Heart right ventricle (tissue), 16 donors: ENCODE data around the gene CDK6. TPM values are rescaled to one million over a fixed set of nuclear protein-coding genes. Genes with fewer than 3 reads are reported as not detected.
"Not testable (repeated sequence)": the region's sequence is repeated elsewhere in the genome, so short reads cannot be mapped to it uniquely, and the experiment has no call there.

Experiments used
- ATAC-seq, 8 donors: fragments of 200-7000 bp; cut with Tn5 transposase; one replicate each; pipeline ENCODE4 v1.9.1; 2020; ENCODE audit warnings: mild to moderate bottlenecking in 8 of 8, moderate library complexity in 8 of 8, moderate number of reproducible peaks in 1 of 8
- DNase-seq, 2 donors: peaks; one replicate each; pipeline ENCODE4 v3.0.0-alpha.2; 2020
- H3K27ac ChIP-seq, 10 donors: fragments of 200-600 bp; sonication (generic) in 2 of 10; one replicate each; pipeline versions ENCODE4 v1.5.0 to v1.8.0; 2020 to 2022; ENCODE audit warnings: mild to moderate bottlenecking in 3 of 10
- H3K27me3 ChIP-seq, 7 donors: fragments of 200-600 bp; one replicate each; pipeline ENCODE4 v1.8.0; 2021 to 2022; ENCODE audit warnings: mild to moderate bottlenecking in 2 of 7
- H3K36me3 ChIP-seq, 9 donors: fragments of 200-600 bp; sonication (generic) in 1 of 9; one replicate each; pipeline versions ENCODE4 v1.5.0 to v1.8.0; 2020 to 2022; ENCODE audit warnings: mild to moderate bottlenecking in 2 of 9
- H3K4me1 ChIP-seq, 9 donors: fragments of 200-600 bp; sonication (generic) in 1 of 9; one replicate each; pipeline versions ENCODE4 v1.5.0 to v1.8.0; 2020 to 2022; ENCODE audit warnings: mild to moderate bottlenecking in 4 of 9
- H3K4me3 ChIP-seq, 10 donors: fragments of 200-600 bp; sonication (generic) in 2 of 10; one replicate each; pipeline versions ENCODE4 v1.5.0 to v1.8.0; 2020 to 2022; ENCODE audit warnings: mild to moderate bottlenecking in 7 of 10, moderate library complexity in 2 of 10
- H3K9me3 ChIP-seq, 11 donors: fragments of 200-600 bp in 10 of 11; sonication (generic) in 2 of 11; one replicate each; pipeline versions ENCODE4 v1.5.0 to v1.8.0; 2013 to 2022; ENCODE audit warnings: mild to moderate bottlenecking in 2 of 11, control low read depth in 1 of 11, moderate library complexity in 1 of 11
- WGBS, 2 donors: extraction: QIAGEN DNeasy Blood & Tissue Kit; methylation state at CpG; one replicate each; pipeline ENCODE4 v1.1.7; 2013; ENCODE audit warnings: inconsistent platforms in 1 of 2; 5-methylcytosine and 5-hydroxymethylcytosine counted together
- intact Hi-C, 10 donors: fragments of 100-400 bp; cut with DNase I; formaldehyde crosslinking; loops; one replicate each; pipeline versions ENCODE4 v1.11.1 to v1.14.2; 2022
- polyA plus RNA-seq, 2 donors: library from polyadenylated mRNA; stranded (reverse); fragments of 200-250 nt; gene quantifications; one replicate each; pipeline ENCODE4 v1.2.3, GENCODE V29; 2013
- total RNA-seq, 10 donors: library from RNA; stranded (reverse); fragmentation: NEBNext Ultra II Directional in 3 of 10; extraction: Animal tissue kit (Norgen Biotek cat#: 25700) in 3 of 10; gene quantifications; one replicate each; pipeline versions ENCODE4 v1.2.1 to v1.2.4, GENCODE V29; 2021 to 2023
- TF ChIP-seq, protein P1 (sequence below), 9 donors: fragments of 200-600 bp; sonication (generic) in 2 of 9; IDR thresholded peaks; one replicate each; pipeline versions ENCODE4 v1.5.0 to v1.8.0; 2021 to 2022; ENCODE audit warnings: antibody characterized with exemption in 9 of 9, mild to moderate bottlenecking in 5 of 9, moderate library complexity in 1 of 9
- donor health status: Arrhythmogenic right ventricular cardiomyopathy.
- donor health status: ischemic (EF 13 %, LVEDD 7.1; RV severe dilation, severe dysfunction).
- donor health status: healthy with polysubstance abuse.
- donor health status: DM: no; HTN: yes; CAD: no.
- donor health status: DM: no; HTN: no; CAD: no.
- donor health status: ischemic (EF 25% LVEDD 6.9; RV normal size, moderate dysfunction).
- donor health status: ischemic (EF 25% LVEDD 5.7; RV mildly dilated, moderate dysfunction).
- donor health status: healthy.
- donor health status: DM: yes; HTN: yes; CAD: no.
- donor health status: Ischemic cardiomyopathy.
- donor health status: ischemic (EF 35%, LVEDD 5.7; RV mildly dilated, moderate dysfunction).
- donor health status: nonischemic (EF 11% LVEDD 7.7; RV severe dilation, severe dysfunction).
- donor health status: DM: yes; HTN: yes; CAD: no.
- donor health status: PGD.
- donor health status: ischemic (EF 29% LVEDD 5.4; RV normal size, mild dysfunction).
- donor health status: nonischemic (EF 23%, LVEDD 6.1; RV moderate dilation, normal function).

Gene CDK6
- total and polyA plus RNA-seq, 12 donors: 2.6 to 31.5 (median 16.4) TPM

DNA sequence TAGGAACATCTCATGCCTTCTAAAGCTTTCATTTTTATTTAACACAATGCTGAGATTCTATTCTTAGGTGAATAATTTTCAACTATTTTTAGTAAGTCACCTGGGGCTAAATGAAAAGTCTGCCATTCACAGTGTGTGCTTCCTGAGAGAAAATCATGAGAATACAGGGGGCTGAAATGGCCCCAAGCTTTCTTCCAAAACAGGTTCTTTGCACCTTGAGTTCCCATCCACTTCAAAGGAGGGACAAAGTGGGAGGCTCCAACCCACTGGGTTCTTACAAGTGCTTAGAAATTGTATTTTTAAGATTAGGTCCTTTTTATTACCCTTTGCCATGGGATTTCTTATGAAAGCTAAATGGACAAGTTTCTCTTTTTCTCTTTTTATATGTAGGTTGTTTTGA, 224.6 kb downstream of the CDK6 start:
- TF ChIP-seq, protein P1, sequence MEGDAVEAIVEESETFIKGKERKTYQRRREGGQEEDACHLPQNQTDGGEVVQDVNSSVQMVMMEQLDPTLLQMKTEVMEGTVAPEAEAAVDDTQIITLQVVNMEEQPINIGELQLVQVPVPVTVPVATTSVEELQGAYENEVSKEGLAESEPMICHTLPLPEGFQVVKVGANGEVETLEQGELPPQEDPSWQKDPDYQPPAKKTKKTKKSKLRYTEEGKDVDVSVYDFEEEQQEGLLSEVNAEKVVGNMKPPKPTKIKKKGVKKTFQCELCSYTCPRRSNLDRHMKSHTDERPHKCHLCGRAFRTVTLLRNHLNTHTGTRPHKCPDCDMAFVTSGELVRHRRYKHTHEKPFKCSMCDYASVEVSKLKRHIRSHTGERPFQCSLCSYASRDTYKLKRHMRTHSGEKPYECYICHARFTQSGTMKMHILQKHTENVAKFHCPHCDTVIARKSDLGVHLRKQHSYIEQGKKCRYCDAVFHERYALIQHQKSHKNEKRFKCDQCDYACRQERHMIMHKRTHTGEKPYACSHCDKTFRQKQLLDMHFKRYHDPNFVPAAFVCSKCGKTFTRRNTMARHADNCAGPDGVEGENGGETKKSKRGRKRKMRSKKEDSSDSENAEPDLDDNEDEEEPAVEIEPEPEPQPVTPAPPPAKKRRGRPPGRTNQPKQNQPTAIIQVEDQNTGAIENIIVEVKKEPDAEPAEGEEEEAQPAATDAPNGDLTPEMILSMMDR (IDR thresholded peaks at IDR 0.05): no peak
- intact Hi-C loops: no loop called here
- Histone ChIP-seq H3K9me3 (no peaks in the 10 kb centered on the region), H3K36me3 (peaks cover 0 to 41% (median 0%) of the 10 kb centered on the region in 9 donors), H3K27ac (no peak overlapping the region), H3K27me3 (no peaks in the 10 kb centered on the region), H3K4me1 (peaks cover 0 to 22% (median 3%) of the 10 kb centered on the region in 9 donors), H3K4me3 (no peak overlapping the region)
- DNase-seq (no peak), ATAC-seq (no peak)

DNA sequence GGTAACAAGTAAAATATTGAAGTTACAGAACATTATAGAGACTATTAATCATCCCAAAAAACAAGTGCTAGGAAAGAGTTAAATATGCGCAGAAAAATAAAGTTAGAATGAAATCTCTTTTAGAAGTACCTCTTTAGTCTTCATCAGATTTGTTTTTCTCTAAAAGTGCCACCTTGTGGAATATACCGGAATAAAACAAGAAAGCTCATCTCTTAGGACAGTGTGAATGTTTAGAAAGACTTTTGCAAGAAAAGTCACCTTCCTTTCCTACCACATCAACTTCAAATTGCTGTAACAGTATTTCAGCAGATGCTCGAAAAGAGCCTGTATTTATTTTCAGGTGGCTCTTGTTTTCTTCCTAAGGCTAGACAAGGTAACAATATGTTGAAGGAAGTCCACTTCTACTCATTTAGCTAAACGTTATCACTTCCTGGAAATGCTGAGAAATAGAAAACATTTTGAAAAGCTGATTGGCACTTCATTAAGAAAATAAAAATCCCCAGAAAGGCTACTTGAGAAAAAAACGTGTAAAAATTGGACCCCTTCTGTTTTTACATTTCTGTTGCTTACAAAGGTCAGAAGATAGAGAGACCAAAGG, 226.4 kb downstream of the CDK6 start:
- no peak for ATAC-seq
- H3K4me1 ChIP-seq: peaks cover 0 to 22% (median 3%) of the 10 kb centered on the region in 9 donors
- H3K4me3 ChIP-seq: no peak overlapping the region
- no peaks in the 10 kb centered on the region for H3K9me3 ChIP-seq
- H3K27ac ChIP-seq: no peak overlapping the region
- no peak for DNase-seq
- TF ChIP-seq, protein P1 (IDR thresholded peaks at IDR 0.05): peak in 7 of 9 donors; percentile 26 to 54 (median 39)
- H3K27me3 ChIP-seq: no peaks in the 10 kb centered on the region
- H3K36me3 ChIP-seq: peaks cover 0 to 35% (median 0%) of the 10 kb centered on the region in 9 donors
- WGBS, 2 donors: 44 to 51% methylated on average over 5 of the region's 5 CpGs
- intact Hi-C loops: no loop called here

DNA sequence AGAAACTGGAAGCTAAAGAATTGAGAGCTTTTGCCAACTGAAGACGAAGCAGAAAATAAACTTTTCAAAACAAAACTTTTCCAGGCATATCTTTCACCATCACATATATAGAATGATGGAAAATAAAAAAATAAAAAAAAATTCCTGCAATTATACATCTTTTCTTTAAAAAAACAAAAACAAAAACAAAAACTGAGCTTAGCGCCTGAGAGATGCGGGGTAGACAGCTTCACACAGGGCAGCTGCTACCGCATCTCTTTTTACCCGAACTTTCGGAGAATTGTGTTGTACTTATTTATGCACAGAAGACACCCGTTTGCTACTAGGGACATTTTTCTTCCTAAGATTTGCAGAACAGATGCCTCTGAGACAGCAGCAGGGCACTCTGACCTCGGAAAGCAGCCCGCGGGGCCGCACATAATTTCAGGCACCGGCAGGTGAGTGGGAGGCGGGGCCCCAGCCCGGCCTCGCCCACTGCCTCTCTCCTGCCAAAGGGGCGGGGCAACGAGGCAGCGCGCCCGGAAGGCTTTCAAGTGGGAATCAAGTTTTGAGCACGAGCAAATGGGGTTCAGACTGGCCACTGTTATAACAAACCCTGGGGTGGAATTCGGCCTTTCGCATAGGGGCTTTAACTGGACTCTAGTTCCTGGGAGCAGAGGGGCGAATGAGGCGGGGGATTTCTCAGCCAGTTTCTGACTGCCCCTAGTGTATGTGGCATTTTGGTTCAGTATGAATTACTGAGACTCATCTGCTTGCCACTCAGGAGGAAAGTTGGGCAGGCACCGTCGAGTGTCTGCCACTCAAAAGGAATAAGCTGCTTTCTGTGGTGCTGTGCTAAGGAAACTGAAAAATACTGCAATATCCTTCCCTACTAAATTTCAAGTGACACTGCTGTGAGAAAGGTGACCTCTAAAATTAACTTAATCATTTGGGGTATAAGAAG, 227.7 kb downstream of the CDK6 start:
- Histone ChIP-seq H3K27ac (no peak overlapping the region), H3K27me3 (no peaks in the 10 kb centered on the region), H3K4me3 (no peak overlapping the region), H3K36me3 (peaks cover 0 to 23% (median 0%) of the 10 kb centered on the region in 9 donors), H3K4me1 (peaks cover 0 to 14% (median 0%) of the 10 kb centered on the region in 9 donors), H3K9me3 (no peaks in the 10 kb centered on the region)
- peak in 1 of 2 donors; percentile 24 for DNase-seq
- TF ChIP-seq, protein P1 (IDR thresholded peaks at IDR 0.05): no peak
- intact Hi-C loops: no loop called here
- ATAC-seq: peak in 6 of 8 donors; percentile 37 to 71 (median 49)
- 54 to 65% methylated on average over 27 of the region's 27 CpGs for WGBS, 2 donors

DNA sequence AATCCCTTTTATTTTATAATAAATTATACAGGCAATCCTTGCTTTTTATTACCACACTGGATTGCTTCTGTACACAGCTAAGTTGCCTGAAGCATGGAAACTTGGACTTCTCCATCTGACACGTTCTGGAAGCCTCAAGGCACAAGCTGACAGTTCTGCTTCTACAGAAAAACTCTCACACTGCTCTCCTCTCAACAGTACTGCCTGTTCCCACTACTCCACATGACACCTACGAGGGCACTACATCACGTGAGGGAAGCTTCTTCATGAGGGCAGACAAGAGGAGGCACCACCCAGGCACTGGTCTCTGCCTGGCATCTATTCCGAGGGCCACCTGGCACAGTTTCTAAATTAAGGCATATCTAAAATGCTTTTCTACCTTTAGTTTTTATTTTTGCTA, 229.4 kb downstream of the CDK6 start:
- H3K9me3 ChIP-seq: no peaks in the 10 kb centered on the region
- WGBS, 2 donors: 69 to 85% methylated on average over 4 of the region's 4 CpGs
- H3K27me3 ChIP-seq: no peaks in the 10 kb centered on the region
- TF ChIP-seq, protein P1 (IDR thresholded peaks at IDR 0.05): no peak
- H3K27ac ChIP-seq: no peak overlapping the region
- H3K4me1 ChIP-seq: peaks cover 0 to 9% (median 0%) of the 10 kb centered on the region in 9 donors
- ATAC-seq (peak in 2 of 8 donors; percentile 31 to 46), DNase-seq (no peak)
- H3K4me3 ChIP-seq: no peak overlapping the region
- peaks cover 0 to 11% (median 0%) of the 10 kb centered on the region in 9 donors for H3K36me3 ChIP-seq
- intact Hi-C loops: no loop called here

DNA sequence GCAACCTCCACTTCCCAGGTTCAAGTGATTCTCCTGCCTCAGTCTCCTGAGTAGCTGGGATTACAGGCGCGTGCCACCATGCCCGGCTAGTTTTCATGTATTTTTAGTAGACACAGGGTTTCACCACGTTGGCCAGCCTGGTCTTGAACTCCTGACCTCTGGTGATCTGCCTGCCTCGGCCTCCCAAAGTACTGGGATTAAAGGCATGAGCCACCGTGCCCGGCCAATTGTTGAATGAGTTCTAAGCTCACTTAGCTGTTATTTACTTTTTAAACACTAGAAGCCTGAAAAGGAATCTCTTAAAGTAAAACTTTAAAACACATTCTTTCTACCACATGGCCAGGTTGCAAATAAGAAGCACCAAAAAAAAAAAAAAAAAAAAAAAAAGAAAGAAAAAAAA, 231.9 kb downstream of the CDK6 start:
- H3K9me3 ChIP-seq, H3K4me1 ChIP-seq, H3K27ac ChIP-seq, intact Hi-C loops, H3K27me3 ChIP-seq, H3K4me3 ChIP-seq, DNase-seq, ATAC-seq: not testable (repeated sequence)
- H3K36me3 ChIP-seq: peaks cover 0 to 11% (median 0%) of the 10 kb centered on the region in 9 donors
- 87 to 90% methylated on average over 7 of the region's 7 CpGs for WGBS, 2 donors
